IPS-NIHi7 (cell line): ENCODE data around the gene GPLD1.
"Not testable (repeated sequence)": the region's sequence is repeated elsewhere in the genome, so short reads cannot be mapped to it uniquely, and the experiment has no call there.

Experiments used
- DNase-seq: peaks from one replicate; pipeline ENCODE4 v3.0.0; 2012; ENCODE audit warnings: mixed read lengths; ENCODE audit errors: extremely low spot score

GPLD1 gene

GRCh38 chr6:24454452-24454851 lies 34.9 kb downstream of the GPLD1 start:
- DNase-seq, result no peak

DNA sequence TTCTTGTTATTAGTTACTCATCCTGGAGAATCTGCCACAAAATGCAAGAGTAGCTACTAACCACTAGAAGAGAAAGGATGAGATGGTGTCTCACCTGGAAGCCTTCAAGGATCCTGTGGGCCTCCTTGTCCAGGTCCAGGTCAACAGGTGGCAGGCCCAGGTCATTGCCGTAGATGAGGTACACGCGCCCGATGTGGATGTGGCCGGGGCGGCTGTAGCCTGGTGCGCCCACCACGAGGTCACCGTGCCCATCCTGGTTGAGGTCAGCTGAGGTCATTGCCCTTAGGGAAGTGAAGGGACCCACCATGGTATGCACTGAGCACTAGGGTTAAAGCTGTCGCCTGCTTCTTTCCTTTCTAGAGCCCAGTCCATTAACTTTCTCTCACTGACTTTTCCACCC lies 35.5 kb downstream of the GPLD1 start:
- DNase-seq, result no peak

GRCh38 chr6:24451581-24452388 lies 37.6 kb downstream of the GPLD1 start:
- DNase-seq, result no peak

- no peak for DNase-seq
Measured at GRCh38 chr6:24448828-24449525, 40.4 kb downstream of the GPLD1 start.

- DNase-seq, result no peak
Measured at GRCh38 chr6:24448396-24448795, 41.0 kb downstream of the GPLD1 start.

- DNase-seq, result no peak
Measured at GRCh38 chr6:24446670-24447069, 42.7 kb downstream of the GPLD1 start.

- peak; percentile 30 for DNase-seq
Measured at GRCh38 chr6:24445704-24446103, 43.7 kb downstream of the GPLD1 start.

GRCh38 chr6:24444588-24444987 lies 44.8 kb downstream of the GPLD1 start:
- DNase-seq, result no peak

- no peak for DNase-seq
Measured at GRCh38 chr6:24441599-24441904, 47.8 kb downstream of the GPLD1 start.

DNA sequence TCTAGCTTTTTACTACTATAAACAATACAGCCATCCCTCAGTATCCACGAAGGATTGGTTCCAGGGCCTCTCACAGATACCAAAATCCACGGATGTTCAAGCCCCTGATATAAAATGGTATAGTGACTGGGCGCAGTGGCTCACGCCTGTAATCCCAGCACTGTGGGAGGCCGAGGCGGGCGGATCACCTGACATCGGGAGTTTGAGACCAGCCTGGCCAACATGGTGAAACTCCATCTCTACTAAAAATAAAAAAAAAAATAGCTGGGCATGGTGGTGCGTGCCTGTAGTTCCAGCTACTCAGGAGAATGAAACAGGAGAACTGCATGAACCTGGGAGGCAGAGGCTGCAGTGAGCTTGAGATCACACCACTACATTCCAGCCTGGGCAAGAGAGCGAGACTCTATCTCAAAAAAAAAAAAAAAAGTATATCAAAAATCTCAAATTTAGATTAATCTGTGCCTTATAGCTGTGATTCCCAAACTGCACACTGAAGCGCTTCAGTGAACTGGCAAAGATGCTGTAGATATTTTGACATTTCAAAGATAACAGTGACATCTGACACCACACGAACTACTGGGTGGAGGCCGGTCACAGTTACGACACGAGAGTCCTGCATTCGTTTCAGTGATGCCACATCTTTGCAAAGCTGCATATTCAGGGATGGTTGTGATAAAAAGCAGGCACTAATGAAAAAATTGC lies 48.3 kb downstream of the GPLD1 start:
- DNase-seq, result no peak

DNA sequence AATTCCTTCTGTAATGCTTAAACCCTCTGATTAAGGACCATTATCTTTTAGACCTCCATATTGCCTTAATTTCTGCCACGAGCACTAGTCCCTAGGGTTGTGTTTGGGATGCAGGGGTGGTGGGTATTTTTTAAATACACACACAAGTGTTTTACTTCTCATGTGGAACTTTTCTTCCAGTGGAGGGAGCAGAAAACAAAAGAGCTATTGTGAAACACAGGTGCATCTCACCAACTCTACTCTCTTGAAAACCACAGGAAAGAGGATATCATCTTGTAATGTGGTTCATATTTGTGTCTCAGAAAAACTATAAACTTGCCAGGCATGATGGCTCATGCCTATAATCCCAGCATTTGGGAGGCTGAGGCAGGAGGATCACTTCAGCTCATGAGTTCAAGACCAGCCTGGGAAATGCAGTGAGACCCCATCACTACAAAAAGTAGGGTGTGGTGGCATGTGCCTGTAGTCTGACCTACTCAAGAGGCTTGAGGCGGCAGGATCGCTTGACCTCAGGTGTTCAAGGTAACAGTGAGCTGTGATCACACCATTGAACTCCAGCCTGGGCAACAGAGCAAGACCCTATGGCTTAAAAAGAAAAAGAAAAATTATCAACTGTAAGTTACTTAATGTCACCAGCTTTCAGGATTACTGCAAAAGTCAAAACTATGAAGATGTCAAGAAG lies 49.4 kb downstream of the GPLD1 start:
- DNase-seq, result no peak

- no peak for DNase-seq
Measured at GRCh38 chr6:24436979-24437378, 52.4 kb downstream of the GPLD1 start.

- no peak for DNase-seq
Measured at GRCh38 chr6:24432611-24433010, 56.8 kb downstream of the GPLD1 start.

GRCh38 chr6:24431045-24431451 lies 58.3 kb downstream of the GPLD1 start:
- peak; percentile 47 for DNase-seq

- DNase-seq, result no peak
Measured at GRCh38 chr6:24430086-24430485, 59.3 kb downstream of the GPLD1 start.

DNA sequence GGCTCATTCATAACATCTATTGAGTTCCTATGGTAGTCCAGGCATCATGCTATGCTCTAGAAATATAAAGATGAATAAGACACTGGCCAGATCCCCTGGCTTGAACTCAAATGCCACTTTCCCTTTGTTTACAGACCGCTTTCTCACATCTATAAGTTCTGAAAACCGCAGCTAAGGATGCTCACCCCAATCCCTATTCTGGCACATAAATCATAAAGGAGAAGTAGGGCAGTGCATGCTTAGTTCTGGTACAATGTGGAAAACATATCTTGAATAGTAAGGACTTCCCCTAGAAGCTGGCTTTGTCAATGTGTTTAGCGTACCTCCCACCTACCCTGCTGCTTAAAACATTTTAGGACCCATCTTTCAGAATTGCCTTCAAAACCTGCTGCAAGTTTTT lies 60.2 kb downstream of the GPLD1 start:
- no peak for DNase-seq

DNA sequence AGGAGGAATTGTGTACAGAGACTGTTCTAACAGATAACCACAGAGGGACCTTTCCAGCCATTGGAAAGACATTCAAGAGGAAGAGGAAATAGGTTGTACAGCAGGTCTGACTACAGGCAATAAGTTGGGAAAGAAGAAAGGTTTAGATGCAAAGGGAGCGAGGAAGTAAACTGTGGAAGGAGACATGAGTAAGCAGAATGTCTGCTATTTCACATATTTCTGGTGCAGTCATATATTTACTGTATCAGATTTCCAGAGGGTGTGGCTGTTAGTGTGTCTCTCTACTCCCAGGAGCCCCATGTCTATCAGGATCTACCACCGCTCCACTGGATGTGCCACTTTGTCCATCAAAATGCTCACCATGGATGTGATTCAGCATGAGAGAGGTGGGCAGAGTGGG lies 60.8 kb downstream of the GPLD1 start:
- no peak for DNase-seq

DNA sequence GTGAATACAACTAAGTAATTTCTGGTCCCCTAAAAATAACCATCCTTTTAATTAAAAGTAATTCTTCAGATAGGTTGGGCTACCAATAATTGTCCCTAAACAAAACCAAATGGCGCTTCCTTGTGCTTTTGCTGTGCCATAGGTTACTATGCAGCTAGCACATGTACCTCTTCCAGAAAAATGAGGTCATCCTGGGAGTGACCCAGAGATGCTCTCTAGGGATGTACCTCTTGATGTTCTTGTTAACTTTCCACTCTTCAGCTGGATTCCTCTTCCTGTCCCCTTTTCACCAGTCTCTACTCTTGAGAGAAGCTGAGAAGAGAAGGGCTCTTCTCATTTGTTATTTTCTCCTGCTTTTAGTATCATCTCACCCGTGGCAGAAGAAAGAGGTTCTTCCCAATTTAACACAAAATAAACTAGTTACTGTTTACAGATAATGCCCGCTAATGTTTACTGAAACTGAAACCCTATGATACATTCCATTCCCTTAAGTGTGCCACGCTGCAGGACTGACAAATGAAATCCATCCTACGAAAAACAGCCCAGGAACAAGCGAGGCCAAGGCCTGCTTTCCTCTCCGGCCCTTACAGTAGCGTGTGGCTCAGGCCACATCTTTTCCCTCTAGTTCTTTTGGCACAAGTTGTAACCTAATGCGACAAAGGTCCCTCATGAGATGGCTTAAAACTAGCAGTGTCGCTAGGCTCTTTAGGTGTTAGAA lies 62.5 kb downstream of the GPLD1 start:
- DNase-seq, result no peak

GRCh38 chr6:24425091-24425490 lies 64.3 kb downstream of the GPLD1 start:
- no peak for DNase-seq

DNA sequence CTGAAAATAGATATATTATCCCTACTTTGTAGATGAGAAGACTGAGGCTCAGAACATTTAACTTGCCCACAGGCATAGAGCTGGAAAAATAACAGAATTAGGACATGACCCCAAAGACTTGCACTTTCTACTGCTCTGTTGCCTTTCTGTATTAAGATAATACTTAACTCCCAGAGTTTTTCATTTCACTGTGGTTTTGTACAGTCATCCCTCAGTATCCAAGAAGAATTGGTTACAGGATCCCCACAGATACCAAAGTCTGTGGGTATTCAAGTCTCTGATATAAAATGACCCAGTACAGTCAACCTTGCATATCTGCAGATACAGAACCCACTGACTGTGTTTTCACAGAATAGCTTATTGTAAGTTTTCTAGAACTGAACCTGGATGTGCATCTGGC lies 69.9 kb downstream of the GPLD1 start:
- DNase-seq, result no peak

DNA sequence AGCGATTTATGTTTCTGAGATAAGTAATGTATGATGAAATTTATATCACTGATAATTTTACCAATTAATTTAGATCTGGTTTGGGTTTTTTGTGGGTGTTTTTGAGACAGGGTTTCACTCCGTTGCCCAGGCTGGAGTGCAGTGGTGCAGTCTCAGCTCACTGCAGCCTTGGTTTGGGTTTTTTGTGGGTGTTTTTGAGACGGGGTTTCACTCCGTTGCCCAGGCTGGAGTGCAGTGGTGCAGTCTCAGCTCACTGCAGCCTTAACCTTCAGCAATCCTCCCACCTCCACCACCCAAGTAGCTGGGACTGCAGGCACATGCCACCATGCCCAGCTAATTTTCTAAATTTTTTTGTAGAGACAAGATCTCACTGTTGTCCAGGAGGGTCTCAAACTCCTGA lies 73.6 kb downstream of the GPLD1 start:
- no peak for DNase-seq

- not testable (repeated sequence) for DNase-seq
Measured at GRCh38 chr6:24414531-24414930, 74.8 kb downstream of the GPLD1 start.
